Cardiac muscle cell (in vitro differentiated cells and primary cell): ENCODE data around the gene P2RY2. TPM values are rescaled to one million over a fixed set of nuclear protein-coding genes. Genes with fewer than 3 reads are reported as not detected.

Experiments
- DNase-seq, 2 donors: peaks; one replicate each; pipeline versions ENCODE4 v3.0.0 to v3.0.0-alpha.2; 2010 to 2017; ENCODE audit warnings: low read depth in 1 of 2, low spot score in 1 of 2
- H3K27ac ChIP-seq: fragments of 200-600 bp; sonication (generic); 2 replicates; pipeline ENCODE4 v1.5.1; 2016
- H3K27me3 ChIP-seq: fragments of 200-600 bp; sonication (generic); 2 replicates; pipeline ENCODE4 v1.6.0; 2016; ENCODE audit warnings: control low read depth
- H3K36me3 ChIP-seq: fragments of 200-600 bp; sonication (generic); 2 replicates; pipeline ENCODE4 v1.5.1; 2016; ENCODE audit warnings: control low read depth
- H3K4me1 ChIP-seq: fragments of 200-600 bp; sonication (generic); 2 replicates; pipeline ENCODE4 v1.8.1; 2017; ENCODE audit warnings: low read depth, mild to moderate bottlenecking, mixed run types
- H3K4me3 ChIP-seq: fragments of 200-600 bp; sonication (generic); 2 replicates; pipeline ENCODE4 v1.5.1; 2016; ENCODE audit warnings: mild to moderate bottlenecking
- H3K9me3 ChIP-seq: fragments of 200-600 bp; sonication (generic); 2 replicates; pipeline ENCODE4 v1.5.1; 2017; ENCODE audit warnings: low read depth, mild to moderate bottlenecking, control low read depth
- polyA plus RNA-seq: library from polyadenylated mRNA; unstranded; fragments of >200 nt; fragmentation: Nextera tagmentation; extraction: Ambion mirVana; gene quantifications from 2 replicates; pipeline ENCODE4 v1.2.1, GENCODE V29; 2016
- total RNA-seq: library from RNA; depleted of rRNA; stranded (reverse); fragments of >200 nt; gene quantifications from 2 replicates; pipeline ENCODE4 v1.2.3, GENCODE V29; 2016
- TF ChIP-seq, protein P1 (sequence below): IDR thresholded peaks from 2 replicates; pipeline ENCODE4 v1.5.1; 2012; ENCODE audit warnings: low read depth, mild to moderate bottlenecking, low read length

Gene P2RY2
- total and polyA plus RNA-seq, 2 experiments from 2014 or later: 0.48 to 0.83 TPM

DNA sequence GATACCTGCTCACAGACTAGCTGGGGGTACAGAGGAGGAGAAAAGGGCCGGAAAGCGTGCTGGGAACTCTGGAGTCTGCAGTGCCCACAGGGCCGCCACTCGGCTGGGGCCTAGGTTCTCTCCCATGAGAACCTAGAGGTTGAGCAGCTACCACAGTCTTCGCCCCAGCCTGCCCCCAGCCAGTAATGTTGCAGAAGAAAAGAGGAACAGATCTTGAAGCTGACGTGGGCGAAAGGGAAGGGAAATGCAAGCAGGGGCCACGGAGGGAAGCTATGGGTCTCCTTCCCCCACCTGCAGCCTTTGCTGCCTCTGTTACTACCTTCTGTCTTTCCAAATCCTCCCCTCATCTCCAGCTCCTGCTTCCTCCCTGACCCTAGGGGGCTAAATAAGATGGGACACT lies 28.8 kb upstream of the P2RY2 start:
- no peak for DNase-seq
- H3K36me3 ChIP-seq: no peaks in the 10 kb centered on the region
- no peak overlapping the region for H3K4me3 ChIP-seq
- H3K4me1 ChIP-seq: peaks cover 8% of the 10 kb centered on the region
- no peaks in the 10 kb centered on the region for H3K9me3 ChIP-seq
- no peak overlapping the region for H3K27ac ChIP-seq
- H3K27me3 ChIP-seq: no peaks in the 10 kb centered on the region
- TF ChIP-seq, protein P1, sequence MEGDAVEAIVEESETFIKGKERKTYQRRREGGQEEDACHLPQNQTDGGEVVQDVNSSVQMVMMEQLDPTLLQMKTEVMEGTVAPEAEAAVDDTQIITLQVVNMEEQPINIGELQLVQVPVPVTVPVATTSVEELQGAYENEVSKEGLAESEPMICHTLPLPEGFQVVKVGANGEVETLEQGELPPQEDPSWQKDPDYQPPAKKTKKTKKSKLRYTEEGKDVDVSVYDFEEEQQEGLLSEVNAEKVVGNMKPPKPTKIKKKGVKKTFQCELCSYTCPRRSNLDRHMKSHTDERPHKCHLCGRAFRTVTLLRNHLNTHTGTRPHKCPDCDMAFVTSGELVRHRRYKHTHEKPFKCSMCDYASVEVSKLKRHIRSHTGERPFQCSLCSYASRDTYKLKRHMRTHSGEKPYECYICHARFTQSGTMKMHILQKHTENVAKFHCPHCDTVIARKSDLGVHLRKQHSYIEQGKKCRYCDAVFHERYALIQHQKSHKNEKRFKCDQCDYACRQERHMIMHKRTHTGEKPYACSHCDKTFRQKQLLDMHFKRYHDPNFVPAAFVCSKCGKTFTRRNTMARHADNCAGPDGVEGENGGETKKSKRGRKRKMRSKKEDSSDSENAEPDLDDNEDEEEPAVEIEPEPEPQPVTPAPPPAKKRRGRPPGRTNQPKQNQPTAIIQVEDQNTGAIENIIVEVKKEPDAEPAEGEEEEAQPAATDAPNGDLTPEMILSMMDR: no peak

DNA sequence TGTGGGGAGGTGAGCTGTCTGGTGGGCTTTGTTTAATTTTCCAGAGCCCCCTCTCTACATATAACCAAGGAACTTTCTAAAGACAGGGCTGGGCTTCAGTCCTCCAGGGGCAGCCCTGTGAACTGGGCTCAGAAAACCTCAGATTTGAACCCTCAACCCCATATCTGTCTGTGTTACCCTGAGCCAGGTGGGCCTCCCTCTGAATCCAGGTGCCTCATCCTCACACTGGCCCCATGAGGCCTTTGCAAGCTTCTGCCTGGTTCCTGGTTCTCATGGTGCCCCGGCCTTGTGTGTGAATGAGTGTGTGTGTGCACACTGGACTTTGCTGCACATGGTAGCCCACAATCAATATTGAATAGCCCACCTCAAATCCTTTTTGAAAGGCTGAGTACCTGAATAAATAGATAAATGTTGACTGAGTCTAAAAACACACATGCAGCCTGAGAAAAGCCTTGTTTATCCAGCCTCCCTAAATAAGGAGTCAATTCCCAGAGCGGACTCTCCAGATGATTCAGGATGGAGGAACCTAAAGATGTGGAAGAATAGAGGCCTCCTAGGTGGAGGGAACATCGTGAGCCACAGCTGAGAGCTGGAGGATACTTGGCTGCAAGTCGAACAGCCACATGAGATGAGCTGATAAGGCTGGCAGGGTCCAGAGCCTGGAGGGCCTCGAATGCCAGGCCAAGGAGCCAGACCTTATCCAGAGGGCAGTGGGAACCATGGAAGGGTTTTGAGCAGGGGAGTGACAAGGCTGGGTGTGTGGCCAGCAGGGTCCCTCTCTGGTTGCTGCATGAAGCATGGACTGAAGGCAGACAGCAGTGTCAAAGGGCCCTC lies 28.1 kb upstream of the P2RY2 start:
- Histone ChIP-seq H3K4me1 (peaks cover 8% of the 10 kb centered on the region), H3K4me3 (no peak overlapping the region), H3K36me3 (no peaks in the 10 kb centered on the region), H3K27ac (no peak overlapping the region), H3K27me3 (no peaks in the 10 kb centered on the region), H3K9me3 (no peaks in the 10 kb centered on the region)
- TF ChIP-seq, protein P1: no peak
- DNase-seq: no peak

DNA sequence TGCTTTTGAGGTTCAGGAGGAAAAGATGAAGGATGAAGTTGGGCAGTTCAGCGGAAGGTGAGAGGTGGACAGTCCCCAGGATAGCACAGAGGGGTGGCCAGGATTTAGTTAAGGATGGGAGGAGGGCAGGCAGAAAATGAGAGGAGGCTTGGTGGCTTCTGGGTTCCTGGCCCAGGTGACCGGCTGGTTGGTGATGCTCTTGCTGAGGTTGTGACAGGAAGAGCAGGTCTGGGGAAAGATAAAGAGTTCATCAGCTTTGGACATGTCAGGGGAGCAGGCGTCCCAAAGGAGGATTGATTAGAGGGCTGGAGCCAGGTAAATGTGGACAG lies 27.6 kb upstream of the P2RY2 start:
- TF ChIP-seq, protein P1: no peak

DNA sequence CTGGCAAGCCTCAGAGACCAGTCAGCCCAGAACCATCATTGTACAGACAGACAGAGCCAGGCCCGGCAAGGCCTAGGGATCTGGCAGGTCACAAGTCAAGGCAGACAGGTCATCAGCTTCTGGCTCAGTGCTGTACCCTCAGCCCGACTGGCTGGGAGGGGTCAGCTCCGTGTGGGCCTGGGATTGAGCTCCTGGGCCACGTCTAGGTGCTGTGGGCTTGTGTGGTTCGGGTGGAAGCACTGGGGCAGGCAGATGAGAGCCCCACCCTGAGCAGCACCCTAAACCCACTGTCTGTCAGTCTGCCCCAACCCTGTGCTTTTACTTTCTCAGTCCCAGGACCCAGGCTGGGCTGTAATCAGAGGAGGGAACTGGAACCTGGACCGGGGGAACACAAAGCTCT lies 26.9 kb upstream of the P2RY2 start:
- TF ChIP-seq, protein P1: no peak
- Histone ChIP-seq H3K4me3 (no peak overlapping the region), H3K36me3 (no peaks in the 10 kb centered on the region), H3K27ac (no peak overlapping the region), H3K4me1 (peaks cover 8% of the 10 kb centered on the region), H3K9me3 (no peaks in the 10 kb centered on the region), H3K27me3 (no peaks in the 10 kb centered on the region)
- no peak for DNase-seq

More for the DNA sequence above, 27.6 kb upstream of the P2RY2 start:
- Histone ChIP-seq H3K4me3 (no peak overlapping the region), H3K27ac (no peak overlapping the region), H3K36me3 (no peaks in the 10 kb centered on the region), H3K4me1 (peaks cover 8% of the 10 kb centered on the region), H3K9me3 (no peaks in the 10 kb centered on the region), H3K27me3 (no peaks in the 10 kb centered on the region)
- no peak for DNase-seq

DNA sequence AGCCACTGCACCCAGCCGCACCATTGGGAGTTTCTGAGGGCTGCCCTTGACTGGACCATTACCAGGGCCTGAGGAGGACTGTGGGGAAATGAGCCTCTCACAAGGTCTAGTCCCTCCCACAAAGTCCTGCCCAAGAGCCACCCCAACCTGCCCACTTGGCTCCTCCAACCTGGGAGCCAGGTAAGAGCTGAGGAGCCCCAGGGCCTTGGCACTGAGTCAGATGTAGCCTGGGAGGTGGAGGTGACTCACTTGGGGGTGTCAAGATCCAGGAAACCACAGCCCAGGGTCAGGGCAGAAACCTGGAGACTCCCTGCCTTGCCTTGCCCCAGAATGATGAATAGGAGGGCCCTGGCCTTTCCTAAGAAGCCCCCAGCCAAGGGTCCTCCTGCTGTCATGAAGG lies 25.8 kb upstream of the P2RY2 start:
- H3K27me3 ChIP-seq: no peaks in the 10 kb centered on the region
- no peak overlapping the region for H3K4me3 ChIP-seq
- no peak overlapping the region for H3K27ac ChIP-seq
- no peaks in the 10 kb centered on the region for H3K9me3 ChIP-seq
- no peaks in the 10 kb centered on the region for H3K36me3 ChIP-seq
- peaks cover 8% of the 10 kb centered on the region for H3K4me1 ChIP-seq
- TF ChIP-seq, protein P1: no peak
- no peak for DNase-seq
